HG03378 (cell line): Measurements from ENCODE around the gene PEAK3.

ENCODE experiments used
- ATAC-seq: cut with Tn5 transposase; IDR thresholded peaks from one replicate; pipeline ENCODE4 v1.9.1; 2021; ENCODE audit warnings: mild to moderate bottlenecking, moderate library complexity; ENCODE audit not compliant: unreplicated experiment

Gene PEAK3

DNA sequence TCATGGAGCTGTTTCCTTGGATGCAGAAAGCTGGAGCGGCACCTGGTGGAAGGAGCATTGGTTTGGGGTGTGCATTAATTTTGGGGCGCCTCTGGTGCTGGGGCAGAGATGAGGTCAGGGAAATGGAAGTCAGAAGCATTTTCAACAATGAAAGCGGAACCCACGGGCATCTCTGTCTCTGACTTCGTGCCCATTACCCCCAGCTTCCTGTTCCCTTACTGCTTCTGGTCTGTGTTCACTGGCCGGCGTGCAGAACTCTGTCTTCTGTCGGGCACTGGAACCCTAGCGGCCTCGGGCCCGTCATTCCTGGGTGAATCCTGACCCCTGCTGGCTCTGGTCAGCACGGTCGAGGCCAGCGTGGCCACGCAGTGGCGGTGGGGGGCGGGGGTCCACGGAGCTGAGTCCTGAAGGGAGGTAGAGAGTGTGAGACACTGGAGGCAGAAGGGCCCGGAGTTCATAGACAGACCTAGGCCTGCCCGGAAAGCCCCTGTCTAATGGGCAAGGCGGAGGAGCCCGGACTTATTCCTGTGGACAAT, 33.9 kb upstream of the PEAK3 start:
- no peak for ATAC-seq

DNA sequence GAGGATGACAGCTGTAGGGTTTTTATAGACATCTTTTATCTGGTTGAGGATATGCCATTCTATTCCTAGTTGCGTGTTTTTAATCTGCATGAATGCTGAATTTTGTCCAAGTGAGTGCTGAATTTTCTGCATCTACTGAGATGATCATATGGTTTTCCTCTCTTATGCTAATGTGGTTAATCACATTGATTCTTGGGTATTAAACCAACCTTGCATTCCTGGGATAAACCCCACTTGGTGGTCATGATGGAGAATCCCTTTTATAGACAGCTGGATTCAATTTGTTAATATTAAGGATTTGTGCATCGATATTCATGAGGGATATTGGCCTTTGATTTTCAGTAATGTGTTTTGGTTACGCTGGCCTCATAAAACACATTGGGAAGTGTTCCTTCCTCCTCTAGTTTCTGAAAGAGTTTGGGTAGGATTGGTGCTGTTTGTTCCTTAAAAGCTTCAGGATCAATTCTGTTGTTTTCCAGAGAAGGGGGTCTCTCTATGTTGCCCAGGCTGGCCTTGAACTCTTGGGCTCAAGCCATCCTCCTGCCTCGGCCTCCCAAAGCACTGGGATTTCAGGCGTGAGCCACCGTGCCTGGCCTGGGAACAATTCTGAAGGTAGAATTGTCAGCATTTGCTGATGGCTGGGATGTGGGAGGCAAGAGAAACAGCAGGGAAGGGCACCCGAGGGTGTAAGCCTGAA, 33.3 kb upstream of the PEAK3 start:
- no peak for ATAC-seq

DNA sequence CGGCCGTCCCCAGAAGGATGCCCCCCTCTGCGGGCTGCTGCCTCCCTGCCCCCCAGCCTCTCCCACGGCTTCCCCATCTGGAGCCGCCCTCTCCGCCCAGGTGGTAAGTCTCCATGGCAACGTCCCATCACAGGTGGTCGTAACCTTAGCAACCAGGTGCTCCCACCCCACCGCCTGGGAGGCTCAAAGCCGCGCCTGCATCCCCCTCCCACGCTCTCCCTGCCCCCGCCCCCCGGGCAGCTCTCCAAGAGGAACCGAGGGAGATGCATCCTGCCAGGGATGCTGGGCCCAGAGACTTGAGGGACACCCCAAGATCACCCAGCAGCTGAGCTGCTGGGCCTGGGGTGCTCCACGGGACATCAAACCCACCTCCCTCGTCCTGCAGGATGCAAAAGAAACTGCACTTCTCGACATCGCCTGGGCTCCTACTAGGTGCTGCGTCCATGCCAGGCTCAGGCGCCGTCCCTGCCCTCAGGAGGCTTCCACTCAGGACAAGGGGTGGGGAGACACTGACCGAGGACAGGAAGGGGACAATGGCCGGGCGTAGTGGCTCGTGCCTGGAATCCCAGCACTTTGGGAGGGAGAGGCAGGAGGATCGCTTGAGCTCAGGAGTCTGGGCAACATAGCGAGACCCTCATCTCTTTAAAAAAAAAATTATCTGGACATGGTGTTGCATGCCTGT, 31.0 kb upstream of the PEAK3 start:
- no peak for ATAC-seq

DNA sequence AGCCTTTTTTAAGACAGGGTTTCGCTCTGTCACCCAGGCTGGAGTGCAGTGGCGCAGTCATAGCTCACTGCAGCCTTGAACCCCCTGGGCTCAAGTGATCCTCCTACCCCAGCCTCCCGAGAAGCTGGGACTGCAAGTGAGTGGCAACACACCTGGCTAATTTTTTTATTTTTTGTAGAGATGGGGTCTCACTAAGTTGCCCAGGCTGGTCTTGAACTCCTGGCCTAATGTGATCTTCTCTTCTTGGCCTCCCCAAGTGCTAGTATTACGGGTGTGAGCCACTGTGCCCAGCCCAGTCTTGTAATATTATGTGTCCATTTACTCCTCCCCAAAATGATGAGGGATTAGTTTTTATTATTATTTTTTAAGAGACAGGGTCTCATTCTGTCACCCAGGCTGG, 29.1 kb upstream of the PEAK3 start:
- ATAC-seq = no peak

DNA sequence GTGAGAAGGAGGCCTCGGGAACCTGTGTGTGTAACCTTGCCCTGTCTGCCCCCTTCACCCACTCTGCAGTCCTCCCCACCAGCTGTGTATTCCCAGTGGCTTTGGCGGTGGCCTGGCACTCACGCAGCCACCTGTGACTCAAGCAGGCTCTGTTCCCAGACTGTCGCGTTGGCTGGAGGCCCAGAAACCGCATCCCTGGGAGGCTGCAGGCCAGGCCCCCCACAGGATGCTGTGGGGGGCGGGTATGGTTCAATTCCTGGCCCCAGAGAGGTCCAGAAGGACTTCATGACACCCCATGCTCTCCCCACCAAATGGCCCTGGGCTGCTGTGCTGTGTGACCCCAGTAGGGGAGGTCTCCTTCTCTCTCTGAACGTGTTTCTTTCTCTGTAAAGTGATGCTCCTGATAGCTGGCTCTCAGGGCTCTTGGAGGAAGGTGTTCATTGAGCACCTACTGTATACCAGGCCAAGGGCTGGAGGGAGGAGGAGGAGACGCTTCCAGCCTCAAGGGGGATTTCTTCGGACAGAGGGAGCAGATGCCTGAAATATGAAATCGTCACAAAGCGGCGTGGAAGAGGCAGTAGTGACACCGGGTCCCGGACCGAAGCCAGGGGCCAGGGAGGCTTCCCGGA, 27.9 kb upstream of the PEAK3 start:
- ATAC-seq = no peak

DNA sequence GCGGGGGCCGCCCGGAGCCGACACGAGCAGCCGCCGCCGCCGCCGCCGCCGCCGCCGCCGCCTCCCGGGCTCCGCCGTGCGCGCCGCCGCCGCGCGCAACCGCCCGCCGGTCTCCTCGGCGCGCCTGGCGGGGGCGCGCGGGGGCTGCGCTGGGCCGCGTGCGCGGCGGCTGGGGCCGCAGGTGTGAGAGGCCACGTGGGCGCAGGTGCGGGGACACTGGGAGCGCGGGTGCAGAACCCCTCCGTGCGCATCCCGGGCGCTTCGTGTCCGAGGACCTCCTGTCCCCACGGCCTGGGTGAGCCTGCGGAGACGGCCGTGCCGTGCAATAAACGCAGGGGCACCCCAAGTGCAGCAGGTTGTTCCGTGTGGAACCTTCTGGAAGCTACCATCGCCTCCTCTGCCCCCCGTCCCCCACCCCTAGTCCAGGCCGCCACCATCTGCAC, 26.2 kb upstream of the PEAK3 start, which contains the start of gene LINGO3:
TSS of gene LINGO3 (minus strand) at position 41 of the 443 bp plus-strand sequence. CDS start 16,378 bp downstream, outside the sequence.
- no peak for ATAC-seq

DNA sequence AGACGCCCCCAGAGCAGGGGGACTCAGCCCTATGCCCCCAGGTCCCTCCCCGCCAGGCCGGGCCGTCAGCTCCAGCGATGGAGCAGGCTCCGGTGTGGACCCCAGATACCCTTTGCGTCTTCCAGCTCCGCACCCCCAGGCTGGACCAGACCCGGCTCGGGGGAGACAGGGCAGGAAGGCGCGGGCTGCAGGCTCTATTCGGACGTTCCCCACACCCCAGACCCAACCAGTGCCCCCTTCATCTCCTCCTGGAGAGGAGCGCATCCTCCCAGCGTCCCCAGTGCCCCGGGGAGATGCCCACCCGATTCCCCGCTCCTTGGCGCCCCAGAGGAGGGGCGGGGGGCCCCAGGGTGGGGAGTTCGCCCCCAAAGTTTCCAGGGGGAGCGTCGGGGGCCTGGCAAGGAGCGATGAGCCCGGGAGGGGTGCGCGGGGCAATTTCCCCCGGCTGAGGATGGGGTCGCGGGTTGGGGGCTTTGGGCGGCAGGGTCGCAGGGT, 25.6 kb upstream of the PEAK3 start:
- ATAC-seq = no peak

DNA sequence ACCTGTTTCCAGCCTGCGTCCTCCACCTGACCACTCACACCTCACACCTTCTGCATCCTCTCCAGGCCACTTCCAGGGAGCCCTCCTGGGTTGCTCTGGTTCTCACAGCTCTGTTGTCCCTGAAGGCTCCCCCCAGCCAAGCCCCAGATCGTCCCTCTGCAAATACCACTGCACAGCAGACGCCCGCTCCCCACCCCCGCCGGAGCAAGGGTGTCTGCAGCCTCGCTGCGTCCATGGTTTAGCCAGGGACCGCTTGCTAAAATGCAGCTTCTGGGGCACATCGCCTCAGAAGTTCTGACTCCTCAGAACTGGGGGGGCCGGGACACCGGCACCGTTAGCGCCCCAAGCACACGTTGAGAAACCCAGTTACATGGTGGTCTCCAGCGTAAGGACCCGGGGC, 25.0 kb upstream of the PEAK3 start:
- ATAC-seq = no peak

DNA sequence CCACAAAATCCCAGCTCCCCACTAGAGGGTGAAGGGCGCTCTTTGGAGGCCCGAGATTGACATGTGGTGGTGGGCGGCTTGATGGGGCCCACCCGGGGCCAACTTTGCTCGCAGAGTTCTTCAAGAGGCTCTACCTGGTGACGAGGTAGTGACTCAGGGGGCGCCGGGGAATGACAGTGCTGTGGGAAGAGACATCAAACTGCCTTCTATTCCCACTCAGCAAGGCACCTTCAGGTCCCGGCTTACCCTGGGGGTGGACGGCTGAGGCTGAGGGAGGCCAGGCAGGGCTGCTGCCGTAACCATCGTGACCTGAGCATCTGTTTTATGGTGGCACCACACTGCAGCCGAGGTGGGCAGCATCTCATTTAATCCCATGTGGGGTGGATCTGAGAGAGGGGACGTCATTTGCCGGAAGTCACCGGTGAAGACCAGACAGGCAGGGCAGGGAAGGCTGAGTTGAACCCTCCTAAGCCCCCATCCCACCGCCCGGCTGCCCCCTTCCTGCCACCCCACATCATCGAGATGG, 24.4 kb upstream of the PEAK3 start:
- ATAC-seq = no peak

DNA sequence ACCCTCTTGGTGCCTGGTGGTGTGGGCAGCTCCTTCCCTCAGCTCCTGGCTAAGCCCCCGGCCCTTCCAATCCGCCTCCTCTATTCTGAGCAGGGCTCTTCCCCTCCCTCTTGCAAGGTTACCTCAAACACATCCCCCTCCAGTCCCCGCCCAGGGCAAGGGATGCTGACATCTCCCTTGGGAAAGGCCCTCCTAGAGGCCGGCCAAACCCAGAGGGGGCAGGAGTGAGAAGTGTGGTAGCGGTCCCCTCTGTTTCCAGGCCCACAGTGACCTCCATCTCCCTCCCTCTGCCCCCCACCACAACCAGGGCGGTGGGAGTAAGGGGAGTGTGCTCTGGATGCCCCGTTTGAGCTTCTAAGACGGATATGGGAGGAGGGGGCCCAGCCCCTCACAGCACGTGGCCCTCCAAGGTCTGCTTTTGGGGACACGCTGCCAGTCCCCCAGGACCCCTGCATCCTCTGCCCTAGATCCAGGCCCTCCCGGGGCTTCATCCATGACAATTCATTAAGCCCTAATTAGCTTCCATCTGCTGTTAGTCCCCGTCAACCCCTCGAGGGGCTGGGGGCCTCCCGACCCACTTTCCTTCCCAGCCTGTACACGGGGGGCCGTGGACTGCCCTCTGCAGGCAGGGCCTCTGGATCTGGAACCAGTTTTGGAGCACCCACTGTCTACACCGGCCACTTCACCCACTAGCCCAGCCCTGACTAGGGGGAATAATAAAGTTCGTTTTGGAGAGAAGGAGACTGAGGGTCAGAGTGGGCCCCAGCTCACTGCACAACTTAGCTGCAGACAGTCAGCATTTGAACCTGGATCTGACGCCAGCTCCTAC, 23.7 kb upstream of the PEAK3 start:
- ATAC-seq = no peak

DNA sequence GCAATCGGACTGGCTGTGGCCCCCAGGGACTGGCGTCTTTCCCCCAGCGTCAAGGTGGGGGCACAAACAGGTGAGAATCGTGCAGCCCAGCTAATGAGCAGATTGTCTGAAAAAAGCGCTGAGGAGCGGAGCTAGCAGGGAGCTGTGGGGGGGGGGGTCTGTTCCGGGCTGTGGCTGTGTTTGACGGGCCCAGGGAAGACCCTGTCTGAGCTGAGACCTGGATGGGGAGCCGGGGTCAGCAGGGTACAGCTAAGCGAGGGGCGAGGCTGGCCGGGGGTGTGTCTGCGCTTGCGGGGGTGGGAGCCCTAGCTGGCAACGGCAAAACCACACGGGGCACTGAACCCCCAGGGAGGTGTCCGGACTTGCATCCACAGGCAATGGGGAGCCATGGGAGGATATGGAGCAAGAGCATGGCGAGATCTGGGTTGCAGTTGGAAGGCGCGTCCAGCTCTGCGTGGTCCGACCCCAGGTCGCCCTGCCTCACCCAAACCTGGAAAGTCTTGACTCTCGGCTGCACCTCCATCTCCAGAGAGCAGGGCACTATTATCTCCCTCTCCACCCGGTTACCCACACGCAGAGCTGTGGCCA, 21.3 kb upstream of the PEAK3 start:
- ATAC-seq = no peak

DNA sequence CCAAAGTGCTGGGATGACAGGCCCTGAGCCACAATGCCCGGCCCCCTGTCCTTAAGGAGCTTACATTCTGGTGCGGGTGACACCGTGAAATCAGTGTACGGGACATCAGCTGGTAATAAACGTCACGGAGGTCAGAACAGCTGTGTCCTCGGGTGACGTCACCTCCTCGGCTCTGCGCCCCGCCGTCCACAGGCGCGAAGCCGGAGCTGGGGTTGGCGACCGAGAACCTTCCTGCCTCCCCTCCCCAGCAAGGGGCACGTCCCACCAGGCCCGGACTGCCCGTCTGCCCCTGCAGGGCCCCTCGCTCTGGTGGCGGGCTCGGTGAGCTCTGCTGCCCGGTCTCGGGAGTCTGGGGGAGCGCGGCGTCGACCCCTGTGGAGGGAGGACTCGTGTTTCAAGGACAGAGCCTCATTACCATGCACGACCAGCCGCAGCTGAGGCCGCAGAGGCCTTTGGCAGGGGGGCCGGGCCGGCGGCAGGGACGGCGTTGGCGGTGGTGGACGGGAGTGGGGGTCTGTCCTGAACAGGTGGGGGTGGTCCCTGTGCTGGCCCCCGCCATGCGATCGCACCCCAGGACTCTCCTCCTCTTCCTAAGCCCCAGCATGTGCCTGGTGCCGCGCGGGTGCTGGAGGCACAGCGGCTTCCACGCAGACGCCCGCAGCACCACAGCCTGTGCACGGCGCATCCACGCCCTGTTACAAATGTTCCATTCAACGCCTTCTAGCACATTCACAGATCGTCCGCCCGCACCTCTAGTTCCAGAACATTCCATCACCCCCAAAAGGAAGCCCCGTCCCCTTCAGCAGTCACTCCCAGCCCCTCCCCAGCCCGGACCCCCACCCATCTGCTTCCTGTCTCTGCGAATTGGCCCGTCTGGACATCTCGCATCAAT, 20.6 kb upstream of the PEAK3 start:
- ATAC-seq = no peak

DNA sequence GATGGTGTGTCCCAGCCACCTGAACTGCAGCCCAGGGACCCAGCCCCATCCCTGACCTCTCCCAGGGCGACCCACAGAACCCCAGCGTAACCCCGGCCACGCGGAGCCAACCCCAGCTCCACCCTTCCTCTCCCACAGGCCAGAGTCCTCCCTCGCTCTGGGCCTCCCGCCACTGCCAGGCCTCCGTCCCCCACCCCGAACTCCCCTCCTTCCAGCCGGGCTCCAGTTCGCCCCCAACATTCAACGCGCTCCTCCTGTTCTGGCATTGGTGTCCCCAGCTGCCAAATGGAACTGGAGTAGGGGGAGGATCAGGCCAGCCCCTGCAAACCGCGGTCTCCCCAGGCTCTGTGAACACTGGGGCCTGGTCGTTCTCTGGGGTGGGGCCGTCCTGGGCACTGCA, 18.6 kb upstream of the PEAK3 start:
- no peak for ATAC-seq

DNA sequence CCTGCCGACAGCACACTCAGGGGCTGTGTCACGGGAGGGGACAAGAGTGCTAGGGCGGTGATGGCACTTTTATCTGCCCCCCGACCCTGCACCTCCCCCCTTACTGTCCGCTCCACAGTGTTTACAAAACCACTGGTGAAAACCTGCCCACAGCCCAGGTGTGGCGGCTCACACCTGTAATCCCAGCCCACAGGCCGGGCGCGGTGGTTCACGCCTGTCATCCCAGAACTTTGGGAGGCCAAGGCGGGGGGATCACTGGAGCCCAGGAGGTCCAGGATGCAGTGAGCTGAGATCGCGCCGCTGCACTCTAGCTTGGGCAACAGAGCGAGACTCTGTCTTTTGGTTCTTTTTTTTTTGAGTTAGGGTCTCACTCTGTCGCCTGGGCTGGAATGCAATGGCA, 14.2 kb upstream of the PEAK3 start:
- ATAC-seq = no peak

DNA sequence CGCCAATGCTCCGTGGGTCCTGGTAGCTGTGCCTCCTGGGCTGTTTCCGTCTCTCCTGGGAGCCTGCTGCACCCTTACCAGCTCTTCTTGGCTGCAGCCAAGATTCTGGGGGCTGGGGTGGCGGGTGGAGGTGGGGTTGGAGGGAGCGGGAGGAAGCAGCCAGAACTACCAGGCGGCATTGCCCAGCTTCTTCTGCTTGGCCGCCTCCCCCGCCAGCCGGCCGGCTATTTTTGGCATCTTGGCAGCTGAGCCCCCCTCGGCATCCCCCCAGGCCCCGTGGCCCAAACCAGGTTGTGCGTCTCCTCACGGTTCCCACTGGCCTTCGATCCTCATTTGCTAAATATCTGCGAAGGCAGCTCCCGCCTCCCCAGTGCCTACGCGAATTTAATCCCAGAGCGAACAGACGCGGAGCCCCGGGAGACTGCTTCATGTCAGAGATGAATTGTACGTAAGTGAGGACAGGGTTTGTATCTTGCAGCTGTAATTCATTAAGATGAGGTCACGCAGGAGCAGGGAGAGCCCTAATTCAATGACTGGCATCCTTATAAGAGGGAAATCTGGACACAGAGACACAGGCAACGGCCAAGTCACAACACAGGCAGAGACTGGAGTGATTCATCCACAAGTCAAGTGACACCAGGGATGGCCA, 12.8 kb upstream of the PEAK3 start:
- ATAC-seq = no peak

DNA sequence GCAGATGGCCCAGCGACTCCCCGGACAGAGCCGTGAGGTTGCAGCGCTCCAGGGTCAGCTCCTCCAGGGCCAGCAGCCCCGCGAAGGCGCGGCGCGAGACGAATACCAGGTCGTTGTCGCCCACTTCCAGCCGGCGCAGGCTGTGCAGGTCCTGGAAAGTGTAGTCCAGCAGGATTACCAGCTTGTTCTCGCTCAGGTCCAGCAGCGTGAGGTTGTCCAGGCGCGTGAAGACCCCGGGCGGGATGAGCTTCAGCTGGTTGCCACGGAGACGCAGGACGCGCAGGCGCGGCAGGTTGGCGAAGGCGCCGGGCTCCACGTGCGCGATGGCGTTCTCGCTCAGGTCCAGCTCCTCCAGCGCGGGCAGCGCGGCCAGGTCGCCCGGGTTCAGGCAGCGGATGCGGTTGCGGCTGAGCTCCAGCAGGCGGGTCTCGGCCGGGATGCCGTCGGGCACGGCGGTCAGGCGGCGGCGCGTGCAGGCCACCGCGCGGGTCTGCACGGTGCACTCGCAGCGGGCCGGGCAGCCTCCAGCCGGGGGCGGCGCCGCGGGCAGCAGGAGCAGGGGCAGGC, 9.3 kb upstream of the PEAK3 start:
- no peak for ATAC-seq

DNA sequence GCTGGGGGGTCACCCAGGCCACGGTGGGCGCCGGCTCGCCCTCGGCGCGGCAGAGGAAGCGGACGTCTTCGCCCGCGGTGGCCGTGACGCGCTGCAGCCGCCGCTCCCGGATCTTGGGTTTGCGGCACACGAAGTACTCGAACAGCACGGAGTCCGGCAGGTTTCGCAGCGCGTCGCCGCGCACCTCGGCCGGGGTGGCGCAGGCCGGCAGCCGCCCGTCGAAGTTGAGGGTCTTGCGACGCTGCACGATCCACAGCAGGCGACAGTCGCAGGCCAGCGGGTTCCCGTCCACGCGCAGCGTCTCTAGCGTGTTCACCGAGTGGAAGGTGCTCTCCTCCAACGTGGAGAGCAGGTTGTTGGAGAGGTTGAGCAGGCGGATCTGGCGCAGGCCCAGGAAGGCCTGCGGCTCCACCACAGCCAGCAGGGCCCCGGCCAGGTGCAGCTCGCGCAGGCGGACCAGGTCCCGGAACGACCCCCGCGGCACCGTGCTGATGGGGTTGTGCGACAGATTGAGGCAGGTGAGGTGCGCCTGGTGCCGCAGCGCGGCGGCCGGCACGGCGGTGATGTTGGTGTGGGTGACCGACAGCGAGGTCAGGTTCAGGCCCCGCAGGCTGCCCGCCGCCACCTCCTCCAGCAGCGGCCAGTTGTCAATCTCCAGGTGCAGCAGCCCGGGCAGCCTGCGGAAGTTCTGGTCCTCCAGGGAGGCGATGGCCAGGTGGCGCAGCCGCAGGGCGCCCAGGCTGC, 8.6 kb upstream of the PEAK3 start:
- no peak for ATAC-seq
